ENCODE results near the gene ITPRIPL2.

Gene ITPRIPL2

DNA sequence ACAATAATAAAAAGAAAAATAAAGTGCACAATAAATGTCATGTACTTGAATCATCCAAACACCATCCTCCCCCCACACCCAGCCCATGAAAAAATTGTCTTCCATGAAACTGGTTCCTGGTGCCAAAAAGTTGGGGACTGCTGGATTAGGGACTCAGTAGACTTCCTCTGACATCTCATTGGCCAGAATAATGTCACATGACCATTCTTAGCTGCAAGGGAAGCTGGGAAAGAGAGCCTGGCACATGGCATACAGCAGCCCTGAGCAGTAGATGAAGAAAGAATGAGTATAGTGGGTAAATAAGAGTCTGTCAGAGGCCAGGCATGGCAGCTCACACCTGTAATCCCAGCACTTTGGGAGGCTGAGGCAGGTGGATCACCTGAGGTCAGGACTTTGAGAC is 12.5 kb downstream of the ITPRIPL2 start:
- DNase-seq (ENCODE audit: low read depth) = no peak
- TF ChIP-seq, protein P1, sequence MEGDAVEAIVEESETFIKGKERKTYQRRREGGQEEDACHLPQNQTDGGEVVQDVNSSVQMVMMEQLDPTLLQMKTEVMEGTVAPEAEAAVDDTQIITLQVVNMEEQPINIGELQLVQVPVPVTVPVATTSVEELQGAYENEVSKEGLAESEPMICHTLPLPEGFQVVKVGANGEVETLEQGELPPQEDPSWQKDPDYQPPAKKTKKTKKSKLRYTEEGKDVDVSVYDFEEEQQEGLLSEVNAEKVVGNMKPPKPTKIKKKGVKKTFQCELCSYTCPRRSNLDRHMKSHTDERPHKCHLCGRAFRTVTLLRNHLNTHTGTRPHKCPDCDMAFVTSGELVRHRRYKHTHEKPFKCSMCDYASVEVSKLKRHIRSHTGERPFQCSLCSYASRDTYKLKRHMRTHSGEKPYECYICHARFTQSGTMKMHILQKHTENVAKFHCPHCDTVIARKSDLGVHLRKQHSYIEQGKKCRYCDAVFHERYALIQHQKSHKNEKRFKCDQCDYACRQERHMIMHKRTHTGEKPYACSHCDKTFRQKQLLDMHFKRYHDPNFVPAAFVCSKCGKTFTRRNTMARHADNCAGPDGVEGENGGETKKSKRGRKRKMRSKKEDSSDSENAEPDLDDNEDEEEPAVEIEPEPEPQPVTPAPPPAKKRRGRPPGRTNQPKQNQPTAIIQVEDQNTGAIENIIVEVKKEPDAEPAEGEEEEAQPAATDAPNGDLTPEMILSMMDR (IDR thresholded peaks at IDR 0.05; ENCODE audit: insufficient read depth, low read depth, low read length, missing control alignments) = no peak
- no peak overlapping the region for H3K4me3 ChIP-seq (ENCODE audit: low read length)

GRCh38 chr16:19127205-19127604 is 13.4 kb downstream of the ITPRIPL2 start:
- DNase-seq (ENCODE audit: low read depth) = no peak

GRCh38 chr16:19127674-19128131 is 13.9 kb downstream of the ITPRIPL2 start:
- TF ChIP-seq, protein P1 (IDR thresholded peaks at IDR 0.05; ENCODE audit: insufficient read depth, low read depth, low read length, missing control alignments) = no peak
- no peak overlapping the region for H3K4me3 ChIP-seq (ENCODE audit: low read length)
- DNase-seq (ENCODE audit: low read depth) = no peak

More at GRCh38 chr16:19127205-19127604, 13.4 kb downstream of the ITPRIPL2 start:
- TF ChIP-seq, protein P1 (IDR thresholded peaks at IDR 0.05; ENCODE audit: insufficient read depth, low read depth, low read length, missing control alignments) = no peak
- no peak overlapping the region for H3K4me3 ChIP-seq (ENCODE audit: low read length)

GRCh38 chr16:19128454-19129200 is 14.9 kb downstream of the ITPRIPL2 start:
- TF ChIP-seq, protein P1 (IDR thresholded peaks at IDR 0.05; ENCODE audit: insufficient read depth, low read depth, low read length, missing control alignments) = no peak
- no peak overlapping the region for H3K4me3 ChIP-seq (ENCODE audit: low read length)
- no peak for DNase-seq (ENCODE audit: low read depth)

DNA sequence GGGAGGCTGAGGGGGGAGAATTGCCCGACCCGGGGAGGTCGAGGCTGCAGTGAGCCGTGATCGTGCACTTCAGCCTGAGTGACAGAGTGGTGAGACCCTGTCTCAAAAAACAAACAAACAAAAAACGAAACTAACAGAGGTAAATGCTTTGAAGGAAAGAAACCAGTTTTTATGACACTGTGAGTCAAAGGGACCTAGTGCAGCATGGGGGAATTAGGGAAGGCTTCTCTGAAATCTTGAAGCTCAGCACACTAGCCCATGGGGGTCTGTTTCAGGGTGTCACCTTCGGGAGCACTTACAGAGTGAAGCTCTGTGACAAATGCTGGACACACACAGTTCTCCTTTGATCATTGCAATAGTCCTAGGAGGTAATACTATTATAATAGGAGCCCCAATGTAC is 16.6 kb downstream of the ITPRIPL2 start:
- DNase-seq (ENCODE audit: low read depth) = no peak
- TF ChIP-seq, protein P1 (IDR thresholded peaks at IDR 0.05; ENCODE audit: insufficient read depth, low read depth, low read length, missing control alignments) = no peak
- H3K4me3 ChIP-seq (ENCODE audit: low read length) = no peak overlapping the region

- peak; percentile 58 for DNase-seq (ENCODE audit: low read depth)
- TF ChIP-seq, protein P1 (IDR thresholded peaks at IDR 0.05; ENCODE audit: insufficient read depth, low read depth, low read length, missing control alignments) = no peak
- H3K4me3 ChIP-seq (ENCODE audit: low read length) = no peak overlapping the region
Observed at GRCh38 chr16:19130852-19131824, 17.4 kb downstream of the ITPRIPL2 start.

Data from epithelial cell of esophagus (primary cell).